GM12872 (cell line): Measurements from ENCODE around the gene ALS2.

Experiments
- TF ChIP-seq, protein P1 (sequence below): IDR thresholded peaks from 3 replicates; pipeline ENCODE4 v1.5.1; 2011; ENCODE audit warnings: low read depth, mild to moderate bottlenecking, low read length, moderate library complexity; ENCODE audit not compliant: insufficient read depth

ALS2 gene

DNA sequence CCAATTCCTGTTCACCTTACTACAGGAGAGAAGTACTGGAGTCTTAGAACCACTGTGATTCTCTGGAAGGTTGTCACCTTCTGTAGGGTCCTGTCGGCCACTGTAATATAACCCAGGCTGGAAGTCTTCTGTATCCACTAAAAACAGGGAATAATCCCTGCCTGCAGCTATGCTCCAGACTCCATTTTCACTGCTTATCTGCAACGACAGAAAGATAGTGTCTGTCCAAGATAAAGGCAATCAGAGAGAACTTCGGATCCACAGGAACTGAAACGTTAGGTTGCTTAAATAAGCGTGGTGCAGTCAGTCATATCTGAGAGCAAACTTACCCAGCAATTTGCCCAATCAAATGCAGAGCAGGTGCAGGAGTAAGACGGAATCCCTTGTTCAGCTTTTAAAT is 34.2 kb downstream of the ALS2 start:
- TF ChIP-seq, protein P1, sequence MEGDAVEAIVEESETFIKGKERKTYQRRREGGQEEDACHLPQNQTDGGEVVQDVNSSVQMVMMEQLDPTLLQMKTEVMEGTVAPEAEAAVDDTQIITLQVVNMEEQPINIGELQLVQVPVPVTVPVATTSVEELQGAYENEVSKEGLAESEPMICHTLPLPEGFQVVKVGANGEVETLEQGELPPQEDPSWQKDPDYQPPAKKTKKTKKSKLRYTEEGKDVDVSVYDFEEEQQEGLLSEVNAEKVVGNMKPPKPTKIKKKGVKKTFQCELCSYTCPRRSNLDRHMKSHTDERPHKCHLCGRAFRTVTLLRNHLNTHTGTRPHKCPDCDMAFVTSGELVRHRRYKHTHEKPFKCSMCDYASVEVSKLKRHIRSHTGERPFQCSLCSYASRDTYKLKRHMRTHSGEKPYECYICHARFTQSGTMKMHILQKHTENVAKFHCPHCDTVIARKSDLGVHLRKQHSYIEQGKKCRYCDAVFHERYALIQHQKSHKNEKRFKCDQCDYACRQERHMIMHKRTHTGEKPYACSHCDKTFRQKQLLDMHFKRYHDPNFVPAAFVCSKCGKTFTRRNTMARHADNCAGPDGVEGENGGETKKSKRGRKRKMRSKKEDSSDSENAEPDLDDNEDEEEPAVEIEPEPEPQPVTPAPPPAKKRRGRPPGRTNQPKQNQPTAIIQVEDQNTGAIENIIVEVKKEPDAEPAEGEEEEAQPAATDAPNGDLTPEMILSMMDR, result no peak

- TF ChIP-seq, protein P1, result no peak
These were observed 45.2 kb downstream of the ALS2 start for GRCh38 chr2:201735486-201735885.

GRCh38 chr2:201734111-201734510 is 46.6 kb downstream of the ALS2 start:
- TF ChIP-seq, protein P1, result no peak

DNA sequence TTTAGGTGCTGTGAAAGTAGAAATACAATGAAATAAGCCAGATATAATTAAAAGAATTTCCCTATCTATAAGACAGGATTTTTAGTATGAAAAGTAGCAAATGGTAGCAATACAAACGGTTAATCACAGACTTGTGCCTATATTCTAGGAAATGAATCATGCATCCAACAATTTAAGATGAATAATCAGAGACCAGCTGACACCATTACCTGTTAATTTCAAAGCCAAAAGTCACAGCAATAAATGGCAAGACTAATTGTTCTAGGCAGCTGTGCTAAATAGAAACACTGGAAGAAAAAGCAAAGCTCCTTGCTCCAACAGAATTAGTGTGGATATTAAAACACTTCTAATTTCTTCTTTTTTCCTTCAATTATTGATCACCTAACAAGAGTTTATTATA is 47.2 kb downstream of the ALS2 start:
- TF ChIP-seq, protein P1, result no peak

DNA sequence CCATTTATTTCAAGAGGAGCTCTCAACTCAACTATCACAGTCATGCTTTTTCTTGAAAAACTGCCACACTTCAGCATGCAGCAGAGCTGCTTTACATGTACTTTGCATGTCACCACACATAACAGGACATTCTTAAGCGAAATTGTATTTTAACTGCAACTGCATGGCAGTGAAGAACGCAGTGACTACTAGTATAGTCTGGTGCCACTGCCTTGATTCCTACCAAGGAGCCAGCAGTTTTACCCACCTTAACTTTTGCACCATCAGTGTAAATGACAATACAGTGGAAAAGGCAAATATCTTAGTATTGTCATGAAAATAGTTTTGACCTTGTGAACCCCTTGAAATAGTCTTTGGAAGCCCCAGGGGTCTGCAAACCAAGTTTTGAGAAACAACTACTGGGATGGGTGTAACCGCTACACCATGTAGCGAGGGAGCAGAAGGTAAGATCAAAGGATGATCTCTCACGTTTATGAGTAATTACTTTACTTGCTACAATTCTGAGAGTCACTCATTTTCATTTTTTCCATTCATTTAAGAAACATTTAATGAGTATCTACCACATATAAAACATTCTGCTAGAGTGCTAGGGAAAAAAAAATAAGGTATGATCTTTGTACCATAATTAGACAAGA is 50.0 kb downstream of the ALS2 start:
- TF ChIP-seq, protein P1, result no peak

- TF ChIP-seq, protein P1, result no peak
These were observed 65.3 kb downstream of the ALS2 start for GRCh38 chr2:201715459-201715858.

- TF ChIP-seq, protein P1, result no peak
These were observed 68.0 kb downstream of the ALS2 start for GRCh38 chr2:201712726-201713125.

GRCh38 chr2:201709747-201710146 is 71.0 kb downstream of the ALS2 start:
- TF ChIP-seq, protein P1, result no peak
